SKM-1 (cell line): ENCODE data around the gene DNASE1L1.

ENCODE experiments used
- DNase-seq: peaks from one replicate; lab custom pipeline; 2025; ENCODE audit not compliant: unreplicated experiment; lab: John Stamatoyannopoulos, UW

Gene DNASE1L1

GRCh38 chrX:154353172-154353843, 55.7 kb downstream of the DNASE1L1 start:
- DNase-seq: no peak

DNA sequence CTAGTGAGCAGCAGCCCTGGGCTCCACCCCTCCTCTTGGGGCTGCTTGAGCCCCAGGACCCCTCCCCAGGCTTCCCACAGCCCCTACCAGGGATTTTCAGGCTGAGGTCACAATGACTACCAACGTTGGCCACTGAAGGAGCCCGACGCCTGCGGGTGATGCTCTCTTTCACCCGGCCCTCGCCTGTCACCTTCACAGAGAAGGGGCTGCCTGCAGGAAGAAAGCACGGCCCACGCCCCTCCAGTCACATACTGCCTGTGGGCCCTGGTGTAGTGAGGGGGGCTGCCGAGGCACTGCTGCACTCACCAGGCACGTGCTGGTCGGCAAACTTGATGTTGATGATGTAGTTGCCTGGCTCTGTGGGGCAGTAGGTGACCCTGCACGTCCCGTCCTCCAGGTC, 56.6 kb downstream of the DNASE1L1 start:
- no peak for DNase-seq

GRCh38 chrX:154352012-154352401, 57.0 kb downstream of the DNASE1L1 start:
- DNase-seq: no peak
